Panc1 (cell line): Measurements from ENCODE around the gene SLC66A1. TPM values are rescaled to one million over a fixed set of nuclear protein-coding genes. Genes with fewer than 3 reads are reported as not detected.

Source experiments
- ATAC-seq: fragments of 200-7000 bp; cut with Tn5 transposase; 2 replicates; pipeline ENCODE4 v1.9.1; 2020; ENCODE audit warnings: mild to moderate bottlenecking, moderate library complexity
- BruUV-seq: library from RNA; stranded (reverse); fragments of 400-500 nt; replicated peaks from 2 replicates; lab custom pipeline; 2021; lab: Mats Ljungman, UMichigan
- CTCF ChIA-PET: fragments of 300-600 bp; sonication (Branson Sonifier 250); formaldehyde crosslinking; loops from one replicate; lab custom pipeline; 2022; ENCODE audit warnings: antibody characterized with exemption; lab: Charles Lee
- POLR2A ChIA-PET: fragments of 300-600 bp; sonication (Branson Sonifier 250); formaldehyde crosslinking; loops from one replicate; lab custom pipeline; 2022; ENCODE audit warnings: antibody characterized with exemption; lab: Charles Lee
- DNase-seq: peaks from one replicate; pipeline ENCODE4 v3.0.0-alpha.2; 2010; ENCODE audit warnings: low read depth, low spot score
- H3K27ac ChIP-seq: 2 replicates; pipeline ENCODE4 v1.5.1; 2011; ENCODE audit warnings: mild to moderate bottlenecking, low read length, inconsistent platforms
- H3K27me3 ChIP-seq: fragments of 200-500 bp; sonication (Bioruptor generic); 2 replicates; pipeline ENCODE4 v1.6.0; 2014; ENCODE audit warnings: low read length, inconsistent platforms; ENCODE audit not compliant: control insufficient read depth, insufficient read depth
- H3K36me3 ChIP-seq: fragments of 200-500 bp; sonication (Bioruptor generic); 2 replicates; pipeline ENCODE4 v1.5.1; 2014; ENCODE audit warnings: inconsistent platforms, mild to moderate bottlenecking, low read length, moderate library complexity; ENCODE audit not compliant: control insufficient read depth, insufficient read depth
- H3K4me1 ChIP-seq: 2 replicates; pipeline ENCODE4 v1.5.1; 2011; ENCODE audit warnings: inconsistent platforms, mild to moderate bottlenecking, low read length, moderate library complexity; ENCODE audit not compliant: control insufficient read depth, insufficient read depth
- H3K4me3 ChIP-seq, 2 experiments: 2 replicates each; pipeline ENCODE4 v1.5.1; 2011 to 2012; ENCODE audit warnings: low read depth in 2 of 2, low read length in 2 of 2, mild to moderate bottlenecking in 2 of 2, inconsistent platforms in 1 of 2, moderate library complexity in 1 of 2
- H3K9me3 ChIP-seq: fragments of 200-500 bp; sonication (Bioruptor generic); 2 replicates; pipeline ENCODE4 v1.5.1; 2014; ENCODE audit warnings: low read depth, mild to moderate bottlenecking, inconsistent platforms, low read length, moderate library complexity; ENCODE audit not compliant: control insufficient read depth, insufficient read depth
- POLR2AphosphoS5 ChIP-seq: IDR thresholded peaks from 2 replicates; pipeline ENCODE4 v1.6.1; 2012; ENCODE audit warnings: mild to moderate bottlenecking, low read depth, low read length, moderate library complexity
- SIN3A ChIP-seq: IDR thresholded peaks from 2 replicates; pipeline ENCODE4 v1.6.1; 2012; ENCODE audit warnings: low read depth, mild to moderate bottlenecking, low read length, moderate library complexity, borderline replicate concordance; ENCODE audit not compliant: insufficient read depth
- TCF7L2 ChIP-seq: IDR thresholded peaks from 2 replicates; pipeline ENCODE4 v1.6.1; 2011; ENCODE audit warnings: mild to moderate bottlenecking, low read depth, low read length, inconsistent platforms
- in situ Hi-C: cut with HindIII; loops from 2 replicates; pipeline ENCODE4 v1.10.0; 2016; ENCODE audit warnings: low sequenced_read_pairs, low pct_unique_long_range_greater_than_20kb
- intact Hi-C: fragments of 100-400 bp; cut with micrococcal nuclease; formaldehyde crosslinking; loops from one replicate; pipeline ENCODE4 v1.10.0; 2022; ENCODE audit not compliant: unreplicated experiment
- total RNA-seq: library from RNA; stranded (reverse); gene quantifications from one replicate; pipeline ENCODE4 v1.2.1, GENCODE V29; 2021; ENCODE audit not compliant: unreplicated experiment
- TF ChIP-seq, protein P1 (sequence below): fragments of 450-650 bp; IDR thresholded peaks from 2 replicates; pipeline ENCODE4 v1.5.1; 2017; ENCODE audit warnings: mild to moderate bottlenecking
- TF ChIP-seq, protein P2 (sequence below), 2 experiments: IDR thresholded peaks; 2 replicates each; pipeline ENCODE4 v1.6.1; 2011 to 2012; ENCODE audit warnings: low read depth in 2 of 2, control low read depth in 1 of 2, low read length in 1 of 2, mild to moderate bottlenecking in 1 of 2, moderate library complexity in 1 of 2; ENCODE audit not compliant: insufficient read depth in 1 of 2

The SLC66A1 gene
- total RNA-seq, 1 experiment from 2014 or later: 42.0 TPM

DNA sequence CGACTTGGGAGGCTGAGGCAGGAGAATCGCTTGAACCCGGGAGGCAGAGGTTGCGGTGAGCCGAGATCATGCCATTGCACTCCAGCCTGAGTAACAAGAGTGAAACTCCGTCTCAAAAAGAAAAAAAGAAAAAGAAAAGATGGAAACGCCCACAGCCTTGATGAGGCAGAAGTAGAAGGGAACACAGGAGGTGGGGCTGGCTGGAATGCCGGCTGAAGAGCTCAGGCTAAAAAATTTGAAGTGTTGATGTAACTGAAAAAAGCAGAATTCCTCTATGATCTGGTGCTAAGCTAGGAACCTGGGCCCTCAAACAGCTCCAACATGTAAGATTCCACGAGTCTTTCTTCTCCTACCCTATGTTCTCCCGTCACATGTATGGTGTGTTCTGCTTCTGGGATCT, 53.6 kb downstream of the SLC66A1 start:
- CTCF ChIA-PET: interaction anchor here (0.7 kb wide), 1 partner anchor 40 kb away, joined by 3 read pairs; no protein-coding TSS in a partner anchor
- H3K27me3 ChIP-seq: no peaks in the 10 kb centered on the region
- POLR2A ChIA-PET: no interaction called here
- peaks cover 14% of the 10 kb centered on the region for H3K4me1 ChIP-seq
- DNase-seq (no peak), ATAC-seq (no peak)
- H3K27ac ChIP-seq: no peak overlapping the region
- H3K36me3 ChIP-seq: no peaks in the 10 kb centered on the region
- in situ Hi-C loops (no loop called here), intact Hi-C loops (no loop called here)
- TF ChIP-seq, protein P1, sequence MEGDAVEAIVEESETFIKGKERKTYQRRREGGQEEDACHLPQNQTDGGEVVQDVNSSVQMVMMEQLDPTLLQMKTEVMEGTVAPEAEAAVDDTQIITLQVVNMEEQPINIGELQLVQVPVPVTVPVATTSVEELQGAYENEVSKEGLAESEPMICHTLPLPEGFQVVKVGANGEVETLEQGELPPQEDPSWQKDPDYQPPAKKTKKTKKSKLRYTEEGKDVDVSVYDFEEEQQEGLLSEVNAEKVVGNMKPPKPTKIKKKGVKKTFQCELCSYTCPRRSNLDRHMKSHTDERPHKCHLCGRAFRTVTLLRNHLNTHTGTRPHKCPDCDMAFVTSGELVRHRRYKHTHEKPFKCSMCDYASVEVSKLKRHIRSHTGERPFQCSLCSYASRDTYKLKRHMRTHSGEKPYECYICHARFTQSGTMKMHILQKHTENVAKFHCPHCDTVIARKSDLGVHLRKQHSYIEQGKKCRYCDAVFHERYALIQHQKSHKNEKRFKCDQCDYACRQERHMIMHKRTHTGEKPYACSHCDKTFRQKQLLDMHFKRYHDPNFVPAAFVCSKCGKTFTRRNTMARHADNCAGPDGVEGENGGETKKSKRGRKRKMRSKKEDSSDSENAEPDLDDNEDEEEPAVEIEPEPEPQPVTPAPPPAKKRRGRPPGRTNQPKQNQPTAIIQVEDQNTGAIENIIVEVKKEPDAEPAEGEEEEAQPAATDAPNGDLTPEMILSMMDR: no peak
- TF ChIP-seq, protein P2, sequence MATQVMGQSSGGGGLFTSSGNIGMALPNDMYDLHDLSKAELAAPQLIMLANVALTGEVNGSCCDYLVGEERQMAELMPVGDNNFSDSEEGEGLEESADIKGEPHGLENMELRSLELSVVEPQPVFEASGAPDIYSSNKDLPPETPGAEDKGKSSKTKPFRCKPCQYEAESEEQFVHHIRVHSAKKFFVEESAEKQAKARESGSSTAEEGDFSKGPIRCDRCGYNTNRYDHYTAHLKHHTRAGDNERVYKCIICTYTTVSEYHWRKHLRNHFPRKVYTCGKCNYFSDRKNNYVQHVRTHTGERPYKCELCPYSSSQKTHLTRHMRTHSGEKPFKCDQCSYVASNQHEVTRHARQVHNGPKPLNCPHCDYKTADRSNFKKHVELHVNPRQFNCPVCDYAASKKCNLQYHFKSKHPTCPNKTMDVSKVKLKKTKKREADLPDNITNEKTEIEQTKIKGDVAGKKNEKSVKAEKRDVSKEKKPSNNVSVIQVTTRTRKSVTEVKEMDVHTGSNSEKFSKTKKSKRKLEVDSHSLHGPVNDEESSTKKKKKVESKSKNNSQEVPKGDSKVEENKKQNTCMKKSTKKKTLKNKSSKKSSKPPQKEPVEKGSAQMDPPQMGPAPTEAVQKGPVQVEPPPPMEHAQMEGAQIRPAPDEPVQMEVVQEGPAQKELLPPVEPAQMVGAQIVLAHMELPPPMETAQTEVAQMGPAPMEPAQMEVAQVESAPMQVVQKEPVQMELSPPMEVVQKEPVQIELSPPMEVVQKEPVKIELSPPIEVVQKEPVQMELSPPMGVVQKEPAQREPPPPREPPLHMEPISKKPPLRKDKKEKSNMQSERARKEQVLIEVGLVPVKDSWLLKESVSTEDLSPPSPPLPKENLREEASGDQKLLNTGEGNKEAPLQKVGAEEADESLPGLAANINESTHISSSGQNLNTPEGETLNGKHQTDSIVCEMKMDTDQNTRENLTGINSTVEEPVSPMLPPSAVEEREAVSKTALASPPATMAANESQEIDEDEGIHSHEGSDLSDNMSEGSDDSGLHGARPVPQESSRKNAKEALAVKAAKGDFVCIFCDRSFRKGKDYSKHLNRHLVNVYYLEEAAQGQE (IDR thresholded peaks at IDR 0.05; ENCODE audit: insufficient read depth in 1 of 2, low read depth in 2 of 2, low read length in 1 of 2): no peak
- TF ChIP-seq SIN3A: no peak
- no peak for TF ChIP-seq POLR2AphosphoS5
- no peak overlapping the region for H3K4me3 ChIP-seq
- no TSS peak for BruUV-seq
- H3K9me3 ChIP-seq: no peaks in the 10 kb centered on the region

DNA sequence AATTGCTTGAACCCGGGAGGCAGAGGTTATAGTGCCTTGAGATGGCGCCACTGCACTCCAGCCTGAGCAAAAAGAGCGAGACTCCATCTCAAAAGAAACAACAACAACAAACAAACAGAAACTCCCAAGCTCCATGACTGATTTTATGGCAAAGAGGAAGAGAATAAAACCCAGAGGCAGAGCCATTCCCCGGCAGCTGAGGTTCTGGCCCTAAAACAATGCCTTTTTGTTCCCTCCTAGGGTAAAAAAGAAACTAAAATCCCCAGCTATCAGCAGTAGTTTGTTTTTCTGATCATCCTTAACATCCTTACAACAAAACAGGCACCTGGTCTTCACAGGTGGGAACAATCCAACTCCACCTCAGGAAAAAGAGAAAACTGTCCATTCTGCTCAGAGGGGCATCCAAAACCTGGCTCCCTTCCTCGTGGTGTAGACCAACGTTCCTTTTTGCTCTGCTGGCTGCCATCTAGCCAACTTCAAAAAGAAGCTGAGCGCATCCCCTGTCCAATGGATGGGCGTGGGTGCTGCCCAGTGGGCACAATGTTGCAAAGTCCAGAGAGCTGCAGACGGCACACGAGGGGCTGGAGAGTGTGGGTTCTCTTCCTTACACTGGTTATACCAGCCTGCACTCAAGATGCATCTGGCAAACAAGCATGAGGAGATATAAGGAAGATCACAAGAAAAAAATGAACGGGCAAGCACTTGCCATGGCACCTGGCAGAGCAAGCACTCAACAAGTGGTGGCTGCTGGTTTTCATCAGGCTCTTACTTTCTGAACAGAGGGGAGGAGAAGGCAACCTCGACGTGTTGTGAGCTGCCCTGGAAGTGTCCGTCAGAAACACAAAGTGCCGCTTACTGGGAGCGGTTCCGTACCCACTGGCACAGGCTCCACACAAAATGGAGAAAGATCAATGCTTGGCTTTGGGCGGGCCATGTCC, 54.7 kb downstream of the SLC66A1 start:
- Histone ChIP-seq H3K9me3 (no peaks in the 10 kb centered on the region), H3K4me3 (no peak overlapping the region), H3K27me3 (no peaks in the 10 kb centered on the region), H3K36me3 (no peaks in the 10 kb centered on the region), H3K27ac (peak overlapping the region; percentile 23; the same call in 1 of the 2 replicates), H3K4me1 (peaks cover 11% of the 10 kb centered on the region)
- POLR2A ChIA-PET: no interaction called here
- no TSS peak for BruUV-seq
- CTCF ChIA-PET: interaction anchor here (0.7 kb wide), 1 partner anchor 287 kb away, joined by 3 read pairs; no protein-coding TSS in a partner anchor
- no peak for ATAC-seq
- no peak for DNase-seq
- TF ChIP-seq SIN3A (no peak), POLR2AphosphoS5 (no peak; the same call in 1 of the 2 replicates), TCF7L2 (no peak)
- TF ChIP-seq, protein P2 (IDR thresholded peaks at IDR 0.05; ENCODE audit: insufficient read depth in 1 of 2, low read depth in 2 of 2, low read length in 1 of 2): no peak
- TF ChIP-seq, protein P1: no peak
- intact Hi-C loops: no loop called here
- in situ Hi-C loops: no loop called here
